A673 (cell line): Measurements from ENCODE around the gene CCNY. TPM values are rescaled to one million over a fixed set of nuclear protein-coding genes. Genes with fewer than 3 reads are reported as not detected.

Experiments used
- BruUV-seq: library from RNA; stranded (reverse); fragments of 400-500 nt; replicated peaks from 2 replicates; lab custom pipeline; 2021; lab: Mats Ljungman, UMichigan
- CTCF ChIA-PET: fragments of 300-600 bp; sonication (Branson Sonifier 250); formaldehyde crosslinking; loops from one replicate; lab custom pipeline; 2022; ENCODE audit warnings: antibody characterized with exemption; lab: Charles Lee
- POLR2A ChIA-PET: fragments of 300-600 bp; sonication (Branson Sonifier 250); formaldehyde crosslinking; loops from one replicate; lab custom pipeline; 2022; ENCODE audit warnings: antibody characterized with exemption; ENCODE audit not compliant: low non-redundant PET; lab: Charles Lee
- DNase-seq: peaks from one replicate; pipeline ENCODE4 v3.0.0-alpha.2; 2015; ENCODE audit warnings: low spot score
- H3K27ac ChIP-seq: fragments of 200-600 bp; sonication (generic); 2 replicates; pipeline ENCODE4 v1.5.1; 2016; ENCODE audit warnings: mixed run types, low read depth, mild to moderate bottlenecking, mixed read lengths, antibody characterized with exemption, low read length; ENCODE audit not compliant: poor library complexity, severe bottlenecking
- H3K27me3 ChIP-seq: fragments of 200-600 bp; sonication (generic); replicated peaks from 2 replicates; pipeline ENCODE4 v1.6.1; 2017; ENCODE audit warnings: mixed run types, low read depth, mild to moderate bottlenecking, mixed read lengths, antibody characterized with exemption, low read length; ENCODE audit not compliant: insufficient read depth, poor library complexity
- H3K36me3 ChIP-seq: fragments of 200-600 bp; sonication (generic); 2 replicates; pipeline ENCODE4 v1.6.1; 2016; ENCODE audit warnings: mixed run types, mild to moderate bottlenecking, mixed read lengths, antibody characterized with exemption, low read length; ENCODE audit not compliant: insufficient read depth, poor library complexity, severe bottlenecking
- H3K4me1 ChIP-seq: fragments of 200-600 bp; sonication (generic); 2 replicates; pipeline ENCODE4 v1.6.1; 2017; ENCODE audit warnings: mixed run types, mild to moderate bottlenecking, mixed read lengths, antibody characterized with exemption, low read length; ENCODE audit not compliant: insufficient read depth, poor library complexity, severe bottlenecking
- H3K4me3 ChIP-seq: fragments of 200-600 bp; sonication (generic); 2 replicates; pipeline ENCODE4 v1.5.1; 2016; ENCODE audit warnings: low read depth, mixed run types, mild to moderate bottlenecking, mixed read lengths, low read length; ENCODE audit not compliant: poor library complexity, severe bottlenecking
- H3K9me3 ChIP-seq: fragments of 200-600 bp; sonication (generic); 2 replicates; pipeline ENCODE4 v1.6.1; 2016; ENCODE audit warnings: mixed run types, low read depth, mild to moderate bottlenecking, mixed read lengths, antibody characterized with exemption, low read length; ENCODE audit not compliant: poor library complexity, severe bottlenecking
- EZH2 ChIP-seq: fragments of 200-600 bp; sonication (generic); IDR thresholded peaks from 2 replicates; pipeline ENCODE4 v1.6.1; 2017; ENCODE audit warnings: borderline replicate concordance, low read depth, mild to moderate bottlenecking, mixed read lengths, antibody characterized with exemption, low read length; ENCODE audit not compliant: poor library complexity, severe bottlenecking
- intact Hi-C: fragments of 100-400 bp; cut with micrococcal nuclease; formaldehyde crosslinking; loops from one replicate; pipeline ENCODE4 v1.10.0; 2022; ENCODE audit not compliant: unreplicated experiment
- total RNA-seq: library from RNA; stranded (reverse); gene quantifications from 2 replicates; pipeline ENCODE4 v1.2.3, GENCODE V29; 2021
- TF ChIP-seq, protein P1 (sequence below): fragments of 300-800, 200-600 bp; sonication (generic); conservative IDR thresholded peaks from 2 replicates; pipeline ENCODE4 v1.5.1; 2017; ENCODE audit warnings: low read depth, mild to moderate bottlenecking, antibody characterized with exemption, low read length, moderate library complexity, mixed read lengths

CCNY gene
- total RNA-seq, 1 experiment from 2014 or later: 84.8 TPM

DNA sequence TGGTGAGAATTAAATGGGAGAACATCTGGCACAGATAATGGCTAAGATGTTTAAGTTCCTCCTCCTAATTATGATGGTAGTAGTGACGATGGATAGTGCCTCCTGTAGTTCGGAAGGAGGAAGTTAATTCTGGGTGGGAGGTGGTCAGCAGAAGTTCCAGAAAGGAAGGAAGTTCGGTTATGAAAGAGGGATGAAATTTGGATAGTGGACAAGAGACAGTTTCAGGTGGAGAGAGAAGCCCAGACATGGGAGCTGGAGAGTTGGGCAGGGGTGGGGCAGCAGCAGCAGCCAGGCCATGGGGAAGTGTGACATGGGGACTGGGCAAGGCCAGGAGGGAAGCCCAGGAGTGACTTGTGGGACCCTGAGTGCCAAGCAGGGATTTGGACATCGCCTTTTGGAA, 99.5 kb downstream of the CCNY start:
- no peaks in the 10 kb centered on the region for H3K27me3 ChIP-seq
- ChIA-PET CTCF (no interaction called here), POLR2A (no interaction called here)
- H3K36me3 ChIP-seq: no peaks in the 10 kb centered on the region
- no TSS peak for BruUV-seq
- no peak overlapping the region for H3K27ac ChIP-seq
- intact Hi-C loops: no loop called here
- H3K9me3 ChIP-seq: peaks cover 15% of the 10 kb centered on the region
- no peak for DNase-seq
- H3K4me3 ChIP-seq: no peak overlapping the region
- peaks cover 26% of the 10 kb centered on the region for H3K4me1 ChIP-seq
- no peak for TF ChIP-seq EZH2
- TF ChIP-seq, protein P1, sequence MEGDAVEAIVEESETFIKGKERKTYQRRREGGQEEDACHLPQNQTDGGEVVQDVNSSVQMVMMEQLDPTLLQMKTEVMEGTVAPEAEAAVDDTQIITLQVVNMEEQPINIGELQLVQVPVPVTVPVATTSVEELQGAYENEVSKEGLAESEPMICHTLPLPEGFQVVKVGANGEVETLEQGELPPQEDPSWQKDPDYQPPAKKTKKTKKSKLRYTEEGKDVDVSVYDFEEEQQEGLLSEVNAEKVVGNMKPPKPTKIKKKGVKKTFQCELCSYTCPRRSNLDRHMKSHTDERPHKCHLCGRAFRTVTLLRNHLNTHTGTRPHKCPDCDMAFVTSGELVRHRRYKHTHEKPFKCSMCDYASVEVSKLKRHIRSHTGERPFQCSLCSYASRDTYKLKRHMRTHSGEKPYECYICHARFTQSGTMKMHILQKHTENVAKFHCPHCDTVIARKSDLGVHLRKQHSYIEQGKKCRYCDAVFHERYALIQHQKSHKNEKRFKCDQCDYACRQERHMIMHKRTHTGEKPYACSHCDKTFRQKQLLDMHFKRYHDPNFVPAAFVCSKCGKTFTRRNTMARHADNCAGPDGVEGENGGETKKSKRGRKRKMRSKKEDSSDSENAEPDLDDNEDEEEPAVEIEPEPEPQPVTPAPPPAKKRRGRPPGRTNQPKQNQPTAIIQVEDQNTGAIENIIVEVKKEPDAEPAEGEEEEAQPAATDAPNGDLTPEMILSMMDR: no peak

DNA sequence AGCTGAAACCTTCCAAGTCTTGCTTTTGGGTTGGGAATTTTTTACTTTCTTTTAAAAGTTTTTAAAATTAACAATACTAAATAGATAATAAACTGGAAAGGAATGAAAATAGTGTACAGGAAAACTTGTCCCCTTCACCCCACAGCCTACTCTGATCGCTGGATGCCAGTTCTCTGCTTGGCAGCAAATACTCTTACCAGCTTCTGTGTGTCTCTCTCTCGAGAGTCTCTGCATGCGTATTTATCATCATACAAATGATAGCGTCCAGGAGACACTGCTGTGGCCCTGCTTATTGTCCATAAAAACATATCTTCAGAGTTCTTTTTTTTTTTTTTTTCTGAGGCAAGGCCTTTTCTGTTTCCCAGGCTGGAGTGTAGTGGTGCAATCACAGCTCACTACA, 101.5 kb downstream of the CCNY start:
- TF ChIP-seq, protein P1: no peak
- no peak for TF ChIP-seq EZH2
- POLR2A ChIA-PET: no interaction called here
- Histone ChIP-seq H3K4me3 (no peak overlapping the region), H3K27ac (no peak overlapping the region), H3K4me1 (peaks cover 21% of the 10 kb centered on the region), H3K27me3 (no peaks in the 10 kb centered on the region), H3K36me3 (no peaks in the 10 kb centered on the region), H3K9me3 (peaks cover 25% of the 10 kb centered on the region)
- CTCF ChIA-PET: no interaction called here
- no TSS peak for BruUV-seq
- intact Hi-C loops: no loop called here
- no peak for DNase-seq

DNA sequence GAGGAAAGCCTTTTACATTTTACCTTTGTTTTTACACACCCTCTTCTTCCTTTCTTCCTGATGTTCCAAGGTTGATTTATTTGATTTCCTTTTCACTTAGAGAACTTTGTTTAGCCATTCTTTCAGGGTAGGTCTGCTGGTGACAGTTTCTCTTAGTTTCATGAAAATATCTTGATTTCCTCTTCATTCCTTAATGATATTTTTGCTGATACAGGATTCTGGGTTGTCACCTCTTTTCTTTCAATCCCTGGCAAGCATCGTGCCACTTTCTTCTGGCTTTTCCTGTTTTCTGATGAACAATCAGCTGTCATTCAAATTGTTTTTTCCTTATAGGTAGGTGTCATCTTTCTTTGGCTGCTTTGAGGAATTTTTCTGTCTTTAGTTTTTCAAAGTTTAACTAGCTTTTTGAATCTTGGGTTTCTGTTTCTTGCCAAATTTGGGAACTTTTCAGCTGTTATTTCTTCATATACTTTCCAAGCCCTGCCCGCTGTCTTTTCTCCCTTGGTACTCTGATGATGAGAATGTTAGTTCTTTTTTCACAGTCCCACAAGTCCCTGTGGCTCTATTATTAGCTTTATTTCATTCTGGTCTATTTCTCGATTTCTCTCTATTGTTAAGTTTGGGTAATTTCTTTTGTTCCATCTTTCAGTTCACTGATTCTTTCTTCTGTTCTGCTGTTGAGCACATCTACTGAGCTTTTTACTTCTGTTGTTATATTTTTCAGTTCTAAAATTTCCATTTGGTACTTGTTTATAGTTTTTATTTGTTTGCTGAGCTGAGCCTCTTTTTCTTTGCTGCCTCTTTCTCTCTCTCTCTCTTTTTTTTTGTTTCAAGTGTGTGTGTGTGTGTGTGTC, 102.6 kb downstream of the CCNY start:
- POLR2A ChIA-PET: no interaction called here

More for the DNA sequence above, 102.6 kb downstream of the CCNY start:
- TF ChIP-seq EZH2: no peak
- TF ChIP-seq, protein P1: no peak
- no peak overlapping the region for H3K27ac ChIP-seq
- peaks cover 36% of the 10 kb centered on the region for H3K9me3 ChIP-seq
- H3K36me3 ChIP-seq: no peaks in the 10 kb centered on the region
- intact Hi-C loops: no loop called here
- H3K27me3 ChIP-seq: no peaks in the 10 kb centered on the region
- CTCF ChIA-PET: no interaction called here
- H3K4me1 ChIP-seq: peaks cover 10% of the 10 kb centered on the region
- DNase-seq: no peak
- no TSS peak for BruUV-seq
- no peak overlapping the region for H3K4me3 ChIP-seq
